ENCODE measurements around the gene EHBP1L1.

The EHBP1L1 gene

DNA sequence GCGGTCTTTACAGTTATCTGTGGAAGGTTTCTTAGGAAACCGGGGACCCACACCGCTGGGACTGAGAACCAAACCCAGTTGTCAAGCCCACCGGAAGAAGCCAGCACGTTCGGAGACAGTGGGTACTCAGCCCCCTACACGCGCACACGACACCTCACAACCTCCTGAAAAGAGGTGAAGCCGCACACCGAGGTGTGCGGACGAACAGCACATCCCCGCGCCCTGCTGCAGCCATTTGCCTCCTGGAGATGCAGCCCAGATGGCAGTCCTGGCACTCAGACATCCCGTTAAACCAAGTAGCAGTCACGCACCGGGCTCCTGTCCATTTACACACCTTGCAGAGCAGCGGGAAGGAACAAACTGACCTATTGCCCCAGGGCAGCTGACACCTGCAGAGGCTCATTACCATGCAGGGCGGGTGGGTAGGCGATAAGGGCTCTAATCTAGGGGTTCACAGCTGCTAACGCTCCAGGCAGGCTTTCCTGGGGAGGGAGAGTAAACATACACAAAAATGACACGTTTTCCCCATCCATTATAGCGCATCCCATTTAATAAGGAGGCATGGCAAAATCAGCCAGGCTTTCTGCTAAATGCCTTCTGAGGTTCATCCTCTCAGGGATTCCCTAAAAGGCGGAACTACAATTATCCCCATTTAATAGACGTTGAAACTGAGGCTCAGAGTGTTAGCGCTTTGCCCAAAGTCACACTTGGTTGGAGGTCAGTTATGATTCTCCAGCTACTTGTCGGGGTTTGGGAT lies 864 bp upstream of the EHBP1L1 start:
- TF ChIP-seq, protein P1, sequence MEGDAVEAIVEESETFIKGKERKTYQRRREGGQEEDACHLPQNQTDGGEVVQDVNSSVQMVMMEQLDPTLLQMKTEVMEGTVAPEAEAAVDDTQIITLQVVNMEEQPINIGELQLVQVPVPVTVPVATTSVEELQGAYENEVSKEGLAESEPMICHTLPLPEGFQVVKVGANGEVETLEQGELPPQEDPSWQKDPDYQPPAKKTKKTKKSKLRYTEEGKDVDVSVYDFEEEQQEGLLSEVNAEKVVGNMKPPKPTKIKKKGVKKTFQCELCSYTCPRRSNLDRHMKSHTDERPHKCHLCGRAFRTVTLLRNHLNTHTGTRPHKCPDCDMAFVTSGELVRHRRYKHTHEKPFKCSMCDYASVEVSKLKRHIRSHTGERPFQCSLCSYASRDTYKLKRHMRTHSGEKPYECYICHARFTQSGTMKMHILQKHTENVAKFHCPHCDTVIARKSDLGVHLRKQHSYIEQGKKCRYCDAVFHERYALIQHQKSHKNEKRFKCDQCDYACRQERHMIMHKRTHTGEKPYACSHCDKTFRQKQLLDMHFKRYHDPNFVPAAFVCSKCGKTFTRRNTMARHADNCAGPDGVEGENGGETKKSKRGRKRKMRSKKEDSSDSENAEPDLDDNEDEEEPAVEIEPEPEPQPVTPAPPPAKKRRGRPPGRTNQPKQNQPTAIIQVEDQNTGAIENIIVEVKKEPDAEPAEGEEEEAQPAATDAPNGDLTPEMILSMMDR (IDR thresholded peaks at IDR 0.05), result no peak

DNA sequence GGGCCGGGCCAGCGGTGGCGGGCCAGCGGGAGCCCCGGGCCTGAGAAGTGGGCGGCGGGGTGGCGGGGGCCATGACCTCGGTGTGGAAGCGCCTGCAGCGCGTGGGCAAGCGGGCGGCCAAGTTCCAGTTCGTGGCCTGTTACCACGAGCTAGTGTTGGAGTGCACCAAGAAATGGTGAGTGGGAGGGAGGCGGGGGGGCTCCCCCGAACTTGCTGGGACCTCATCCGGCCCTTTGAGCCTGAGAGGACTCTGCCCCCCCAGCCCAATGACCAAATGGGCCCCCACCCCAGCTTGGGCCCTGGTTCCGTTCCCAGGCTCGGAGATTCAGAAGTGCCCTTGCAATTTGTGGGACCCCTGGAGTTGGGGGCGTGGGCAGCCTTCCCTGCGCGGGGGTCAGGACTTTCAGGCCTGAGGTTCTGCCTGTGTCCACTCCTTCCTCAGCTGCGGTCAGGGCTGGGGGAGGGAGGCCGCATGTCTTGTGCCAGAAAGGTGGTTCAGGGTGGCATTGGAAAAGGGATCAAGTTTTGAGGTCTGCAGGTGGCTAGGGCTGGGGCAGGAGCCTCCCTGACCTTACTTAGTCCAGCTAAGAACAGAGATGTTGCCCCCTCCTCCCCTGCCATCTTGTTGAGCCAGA lies 496 bp downstream of the EHBP1L1 start:
- TF ChIP-seq, protein P1 (IDR thresholded peaks at IDR 0.05), result no peak

DNA sequence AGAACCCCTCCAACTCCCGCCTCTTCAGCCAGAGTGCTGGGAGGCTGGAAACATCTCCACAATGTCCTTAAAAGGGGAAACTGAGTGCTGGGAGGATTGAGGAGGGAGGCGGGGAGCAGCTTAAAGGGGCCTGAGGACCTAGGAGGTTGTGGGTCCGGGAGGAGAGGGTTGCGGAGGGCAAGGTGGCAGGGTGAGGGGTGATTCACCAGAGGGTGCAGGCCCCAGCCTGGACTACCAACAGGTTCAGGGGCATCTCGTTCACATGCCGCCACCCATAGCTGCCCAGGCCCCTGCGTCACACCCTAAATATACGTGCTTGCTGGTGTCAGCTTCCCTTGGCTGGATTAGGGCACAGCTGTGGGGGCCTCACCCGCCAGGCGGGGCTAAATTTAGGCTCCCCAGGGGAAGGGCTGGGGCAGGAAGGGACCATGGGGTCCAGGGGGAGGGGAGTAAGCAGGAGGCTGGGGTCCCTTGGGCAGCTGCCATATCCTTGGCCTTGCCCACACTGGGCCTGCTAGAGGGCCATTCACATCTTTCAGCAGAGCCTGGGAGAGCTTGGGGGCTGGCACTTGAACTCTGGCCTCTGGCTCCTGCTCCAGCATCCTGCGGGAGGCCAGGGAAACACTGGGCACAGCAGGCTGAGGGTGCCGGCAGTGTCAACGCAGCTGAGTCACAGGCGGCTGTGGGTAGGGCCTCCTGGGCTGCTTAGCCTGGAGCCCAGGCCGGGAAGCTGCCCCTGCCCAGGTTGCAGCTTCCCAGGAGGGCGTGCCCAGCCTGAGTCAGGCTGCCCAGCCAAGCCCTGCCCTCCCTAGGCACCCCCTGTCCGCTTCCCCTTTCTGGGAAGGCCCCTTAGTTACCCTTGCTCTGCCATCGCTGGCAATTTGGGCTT lies 1.3 kb downstream of the EHBP1L1 start:
- TF ChIP-seq, protein P1 (IDR thresholded peaks at IDR 0.05), result no peak

DNA sequence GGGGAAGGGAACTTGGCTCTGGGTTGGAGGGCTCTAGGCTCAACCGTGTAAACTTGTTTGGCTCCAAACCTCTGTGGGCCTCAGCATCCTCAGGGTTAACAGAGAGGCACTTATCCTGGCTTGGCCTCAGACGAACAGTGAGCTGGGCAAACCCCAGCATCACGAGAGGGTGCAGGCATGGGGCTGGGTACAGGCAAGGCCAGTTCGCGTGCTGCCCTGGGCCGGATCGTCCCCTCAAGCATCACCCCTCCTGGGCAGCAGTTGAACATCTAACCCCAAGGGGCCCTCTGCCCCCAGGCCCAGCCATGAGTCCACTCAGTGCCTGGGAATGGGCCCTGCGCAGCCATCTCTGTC lies 1.9 kb downstream of the EHBP1L1 start:
- TF ChIP-seq, protein P1 (IDR thresholded peaks at IDR 0.05), result no peak

DNA sequence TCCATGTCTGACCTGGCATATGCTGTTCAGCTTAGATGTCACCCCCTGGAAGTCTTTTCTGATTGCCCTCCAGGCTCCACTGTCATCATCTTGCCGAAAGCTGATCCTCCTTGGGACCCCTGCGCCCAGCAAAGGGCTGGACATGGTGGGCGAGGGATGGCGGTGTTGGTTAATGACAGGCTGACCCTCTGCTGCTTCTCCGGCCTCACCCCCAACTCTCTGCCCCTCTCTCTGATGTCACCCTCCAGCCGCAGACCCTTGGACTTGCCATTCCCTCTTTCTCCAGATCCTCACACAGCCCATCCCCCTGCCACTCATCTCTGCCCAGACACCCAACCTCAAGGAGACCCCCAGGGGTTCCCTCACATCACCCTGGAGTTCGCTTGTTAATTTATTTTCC lies 2.3 kb downstream of the EHBP1L1 start:
- TF ChIP-seq, protein P1 (IDR thresholded peaks at IDR 0.05), result no peak

DNA sequence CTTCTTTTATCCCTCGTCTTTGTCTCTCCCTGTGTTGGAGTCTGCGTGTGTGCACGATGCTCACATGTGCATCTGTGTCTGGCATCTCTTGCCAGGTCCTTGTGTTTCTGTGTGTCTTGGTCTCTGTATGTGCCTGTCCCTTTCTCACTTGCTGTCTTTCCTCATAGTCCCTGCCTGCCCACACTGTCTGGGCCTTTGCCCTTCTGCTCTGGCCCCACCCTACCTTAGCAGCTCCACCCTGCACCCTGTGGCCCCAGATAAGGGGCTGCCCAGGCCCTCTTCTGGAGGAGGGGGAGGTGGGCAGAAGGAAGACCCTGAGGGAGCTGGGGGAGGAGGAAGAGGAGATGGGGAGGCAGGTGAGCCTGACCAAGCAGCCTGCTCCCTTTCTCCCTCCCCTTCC lies 2.8 kb downstream of the EHBP1L1 start:
- TF ChIP-seq, protein P1 (IDR thresholded peaks at IDR 0.05), result no peak

DNA sequence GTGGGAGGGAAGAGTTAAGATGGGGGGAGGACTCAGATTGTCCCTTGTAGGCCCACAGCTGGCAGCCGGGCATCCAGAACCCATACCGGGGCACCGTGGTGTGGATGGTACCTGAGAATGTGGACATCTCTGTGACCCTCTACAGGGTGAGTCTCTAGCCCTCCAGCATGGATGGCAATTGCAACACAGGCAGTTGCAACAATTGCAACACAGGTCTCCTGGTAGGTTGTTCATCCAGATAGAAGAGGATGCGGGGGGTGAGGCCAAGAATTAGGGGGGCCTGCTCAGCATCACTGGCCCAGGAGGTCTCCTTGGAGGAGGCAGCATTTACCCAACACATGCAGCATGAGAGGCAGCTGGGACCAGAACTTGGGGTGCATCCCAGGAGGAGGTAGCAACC lies 3.4 kb downstream of the EHBP1L1 start:
- TF ChIP-seq, protein P1 (IDR thresholded peaks at IDR 0.05), result no peak

Data from LNCAP (cell line).